ENCODE measurements around the gene COX15.

Gene COX15

DNA sequence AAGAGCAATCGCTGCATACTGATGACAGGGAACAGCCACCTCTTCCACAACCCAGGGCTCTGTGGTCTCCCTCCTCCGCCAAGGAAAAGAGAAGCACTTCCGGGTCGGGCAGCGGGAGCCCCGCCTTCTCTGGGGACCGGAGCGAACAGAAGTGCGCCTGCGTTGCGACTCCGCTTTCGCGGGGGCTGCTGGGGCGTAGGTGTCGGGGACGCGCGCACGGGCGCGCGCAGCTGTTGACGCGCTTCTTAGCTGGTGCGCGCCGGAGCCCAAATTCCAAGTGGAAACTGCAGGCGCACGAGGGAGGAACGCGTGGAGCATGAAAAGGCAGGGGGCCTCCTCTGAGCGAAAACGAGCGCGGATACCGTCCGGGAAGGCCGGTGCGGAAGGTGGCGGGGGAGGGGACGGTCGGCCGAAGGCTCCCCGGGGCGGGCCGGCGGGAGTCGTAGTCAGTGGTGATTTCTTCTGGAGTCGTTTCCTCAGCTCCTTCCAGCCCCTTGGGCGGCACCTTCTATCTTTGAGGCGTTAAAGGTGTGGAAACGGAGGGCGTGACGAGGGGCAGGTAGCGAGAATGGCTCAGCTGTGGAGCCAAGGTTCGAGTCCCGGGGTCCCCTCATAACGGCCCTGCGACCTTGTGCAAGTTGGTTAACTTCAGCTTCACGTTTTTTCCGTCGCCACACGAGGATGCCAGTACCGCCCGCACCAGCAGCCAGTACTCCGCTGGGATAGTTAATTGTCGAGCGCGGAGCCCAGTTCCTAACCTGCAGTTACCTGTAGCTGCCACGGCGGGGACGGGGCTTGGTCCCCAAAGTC is at the start of gene COX15, which contains the start of gene CUTC:
COX15 (minus strand) TSS at position 95 of the 810 bp plus-strand sequence; CDS start at position 17, 78 bp downstream.
CUTC (plus strand) TSS at position 202 of the 810 bp plus-strand sequence; CDS start at position 317, 115 bp downstream.
- Mint-ChIP-seq H3K4me1 (ENCODE audit: low read depth) (peaks cover 29% of the 10 kb centered on the region), H3K9me3 (no peaks in the 10 kb centered on the region), H3K27me3 (no peaks in the 10 kb centered on the region), H3K4me3 (peak within 1 kb of the TSS; percentile 100), H3K27ac (peak within 1 kb of the TSS; percentile 99), H3K36me3 (ENCODE audit: low read depth) (peaks cover 51% of the 10 kb centered on the region)

DNA sequence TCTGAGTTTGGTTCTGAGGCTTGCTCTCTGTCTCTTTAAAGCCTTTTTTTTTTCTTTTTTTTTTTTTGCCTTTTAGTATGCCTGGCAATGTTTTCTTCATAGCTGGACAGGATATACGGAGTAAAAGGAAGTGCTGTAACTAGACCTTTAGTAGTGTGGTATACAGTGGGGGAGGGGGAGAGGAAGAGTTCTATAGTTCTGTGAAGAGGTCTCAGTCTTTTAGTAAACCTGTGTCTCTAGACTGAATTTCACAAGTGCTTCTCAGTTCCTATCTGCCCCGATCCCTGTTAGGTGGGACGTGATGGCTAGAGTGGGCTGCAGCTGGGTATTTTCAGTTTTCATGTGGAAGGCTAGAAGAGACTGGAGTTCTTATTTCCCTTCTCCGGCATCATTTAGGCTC is 47.4 kb upstream of the COX15 start:
- H3K27ac Mint-ChIP-seq = no peak overlapping the region
- H3K27me3 Mint-ChIP-seq = no peaks in the 10 kb centered on the region
- H3K36me3 Mint-ChIP-seq (ENCODE audit: low read depth) = no peaks in the 10 kb centered on the region
- no peak overlapping the region for H3K4me3 Mint-ChIP-seq
- H3K4me1 Mint-ChIP-seq (ENCODE audit: low read depth) = peaks cover 20% of the 10 kb centered on the region
- no peaks in the 10 kb centered on the region for H3K9me3 Mint-ChIP-seq

DNA sequence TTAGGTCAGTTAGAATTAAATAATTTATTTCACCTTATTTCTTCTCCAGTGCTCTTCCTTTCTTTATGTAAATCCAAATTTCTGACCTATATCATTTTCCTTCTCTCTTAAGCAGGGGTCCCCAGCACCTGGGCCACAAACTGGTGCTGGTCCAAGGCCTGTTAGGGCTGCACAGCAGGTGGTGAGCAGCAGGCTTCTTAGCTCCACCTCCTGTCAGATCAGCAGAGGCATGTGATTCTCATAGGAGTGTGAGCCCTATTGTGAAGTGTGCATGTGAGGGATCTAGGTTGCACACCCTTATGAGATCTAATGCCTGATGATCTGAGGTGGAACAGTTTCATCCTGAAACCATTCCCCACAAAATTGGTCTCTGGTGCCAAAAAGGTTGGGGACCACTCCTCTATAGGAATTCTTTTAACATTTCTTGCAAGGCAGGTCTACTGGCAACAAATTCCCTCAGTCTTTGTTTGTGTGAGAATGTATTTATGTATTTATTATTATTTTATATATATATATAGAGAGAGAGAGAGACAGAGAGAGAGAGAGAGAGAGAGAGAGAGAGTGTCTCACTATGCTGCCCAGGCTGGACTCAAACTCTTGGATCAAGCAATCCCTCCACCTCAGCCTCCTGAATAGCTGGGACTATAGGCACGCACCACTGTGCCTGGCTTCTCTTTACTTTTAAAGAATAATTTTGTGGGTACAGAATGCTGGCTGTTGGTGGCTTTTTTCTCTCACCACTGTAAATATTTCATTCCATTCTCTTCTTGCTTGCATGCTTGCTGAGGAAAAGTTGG is 46.2 kb upstream of the COX15 start:
- no peak overlapping the region for H3K4me3 Mint-ChIP-seq
- no peaks in the 10 kb centered on the region for H3K36me3 Mint-ChIP-seq (ENCODE audit: low read depth)
- no peaks in the 10 kb centered on the region for H3K27me3 Mint-ChIP-seq
- H3K9me3 Mint-ChIP-seq = no peaks in the 10 kb centered on the region
- peaks cover 20% of the 10 kb centered on the region for H3K4me1 Mint-ChIP-seq (ENCODE audit: low read depth)
- no peak overlapping the region for H3K27ac Mint-ChIP-seq

DNA sequence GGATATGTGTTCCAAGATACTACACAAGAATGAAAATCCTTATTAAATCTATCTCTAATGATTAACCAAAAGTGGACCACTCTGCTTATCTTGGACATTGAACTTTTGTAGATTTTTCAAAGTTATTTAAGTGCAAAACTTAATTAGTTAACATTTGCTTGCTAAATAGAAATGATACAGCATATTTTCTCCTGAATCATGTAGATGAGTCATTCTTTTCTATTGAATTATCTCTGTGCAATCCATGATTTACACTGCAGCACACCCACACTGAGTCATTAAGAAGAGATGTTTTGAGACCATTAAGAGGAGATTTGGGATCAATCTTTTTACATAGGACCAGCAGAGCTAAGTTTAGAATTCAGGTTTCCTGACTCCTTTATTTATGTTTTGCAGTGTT is 43.9 kb upstream of the COX15 start:
- no peaks in the 10 kb centered on the region for H3K36me3 Mint-ChIP-seq (ENCODE audit: low read depth)
- peaks cover 20% of the 10 kb centered on the region for H3K4me1 Mint-ChIP-seq (ENCODE audit: low read depth)
- no peak overlapping the region for H3K27ac Mint-ChIP-seq
- H3K27me3 Mint-ChIP-seq = no peaks in the 10 kb centered on the region
- no peaks in the 10 kb centered on the region for H3K9me3 Mint-ChIP-seq
- H3K4me3 Mint-ChIP-seq = no peak overlapping the region

DNA sequence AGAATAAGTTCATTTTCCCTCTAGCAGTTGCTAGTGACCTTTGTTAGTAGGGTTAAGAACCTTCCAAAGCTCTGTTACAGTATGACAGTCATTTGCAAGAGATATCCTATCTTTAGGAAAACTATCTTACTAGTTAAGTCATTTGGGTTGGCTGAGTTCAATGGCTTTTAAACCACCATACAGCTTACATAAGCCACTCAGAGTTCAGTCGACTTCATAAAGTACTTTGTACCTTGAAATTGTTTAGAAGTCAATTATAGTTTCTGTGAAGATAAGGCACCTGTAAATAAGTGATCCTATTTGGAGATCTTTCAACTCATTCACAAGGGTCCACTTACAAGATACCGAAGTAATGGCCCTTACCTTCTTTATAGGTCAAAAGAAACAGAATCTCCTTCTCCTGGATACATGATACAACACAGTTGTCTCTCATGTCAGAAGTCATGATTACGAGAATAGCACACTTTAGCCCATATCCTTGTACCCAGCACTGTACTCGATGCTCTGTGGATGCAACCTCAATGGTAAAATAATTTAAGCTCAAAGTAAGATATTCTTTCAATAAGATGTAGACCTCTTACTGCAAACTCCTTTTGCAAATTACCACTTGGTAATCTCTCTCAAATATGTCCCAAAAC is 38.6 kb upstream of the COX15 start:
- no peak overlapping the region for H3K27ac Mint-ChIP-seq
- peaks cover 3% of the 10 kb centered on the region for H3K9me3 Mint-ChIP-seq
- no peaks in the 10 kb centered on the region for H3K4me1 Mint-ChIP-seq (ENCODE audit: low read depth)
- no peak overlapping the region for H3K4me3 Mint-ChIP-seq
- H3K36me3 Mint-ChIP-seq (ENCODE audit: low read depth) = peaks cover 4% of the 10 kb centered on the region
- H3K27me3 Mint-ChIP-seq = no peaks in the 10 kb centered on the region

DNA sequence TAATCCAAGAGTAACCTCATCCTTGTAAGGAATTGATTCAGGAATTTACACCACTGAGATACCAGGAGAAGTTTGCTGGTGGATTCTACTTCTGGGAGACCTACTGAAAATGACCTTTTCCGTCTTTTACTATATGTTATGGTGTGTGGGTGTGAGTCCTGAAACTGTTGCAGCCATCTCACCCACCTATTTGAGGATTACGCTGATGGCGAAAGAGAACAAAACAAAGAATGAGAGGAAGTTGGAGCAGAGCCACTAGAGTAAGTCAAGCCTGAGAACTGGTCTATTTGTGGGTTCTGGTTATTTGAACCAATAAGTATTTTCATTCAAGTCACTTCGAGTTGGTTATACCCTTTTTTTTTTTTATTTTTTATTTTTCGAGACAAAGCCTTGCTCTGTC is 37.8 kb upstream of the COX15 start:
- Mint-ChIP-seq H3K4me3 (no peak overlapping the region), H3K9me3 (peaks cover 3% of the 10 kb centered on the region), H3K27me3 (no peaks in the 10 kb centered on the region), H3K36me3 (ENCODE audit: low read depth) (peaks cover 4% of the 10 kb centered on the region), H3K4me1 (ENCODE audit: low read depth) (no peaks in the 10 kb centered on the region), H3K27ac (no peak overlapping the region)

DNA sequence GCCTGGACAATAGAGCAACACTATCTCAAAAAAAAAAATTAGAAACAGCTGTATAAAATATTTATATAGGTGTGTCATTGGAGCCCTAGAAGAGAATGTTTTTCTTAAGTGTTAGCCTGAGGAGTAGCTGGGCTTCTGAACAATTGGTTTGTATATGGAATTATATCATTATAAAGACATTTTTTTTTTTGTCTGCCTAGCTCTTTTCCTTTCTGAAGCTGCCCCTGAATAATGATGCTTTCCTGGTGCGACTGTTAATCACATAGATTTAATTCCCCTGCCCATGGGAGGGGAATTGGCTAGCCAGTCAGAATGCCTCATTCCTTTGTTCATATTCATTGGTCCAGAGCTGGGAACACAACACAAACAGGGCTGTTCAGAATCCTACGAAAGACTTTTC is 36.6 kb upstream of the COX15 start:
- no peaks in the 10 kb centered on the region for H3K4me1 Mint-ChIP-seq (ENCODE audit: low read depth)
- peaks cover 9% of the 10 kb centered on the region for H3K36me3 Mint-ChIP-seq (ENCODE audit: low read depth)
- no peaks in the 10 kb centered on the region for H3K27me3 Mint-ChIP-seq
- no peak overlapping the region for H3K4me3 Mint-ChIP-seq
- H3K9me3 Mint-ChIP-seq = peaks cover 8% of the 10 kb centered on the region
- H3K27ac Mint-ChIP-seq = no peak overlapping the region

DNA sequence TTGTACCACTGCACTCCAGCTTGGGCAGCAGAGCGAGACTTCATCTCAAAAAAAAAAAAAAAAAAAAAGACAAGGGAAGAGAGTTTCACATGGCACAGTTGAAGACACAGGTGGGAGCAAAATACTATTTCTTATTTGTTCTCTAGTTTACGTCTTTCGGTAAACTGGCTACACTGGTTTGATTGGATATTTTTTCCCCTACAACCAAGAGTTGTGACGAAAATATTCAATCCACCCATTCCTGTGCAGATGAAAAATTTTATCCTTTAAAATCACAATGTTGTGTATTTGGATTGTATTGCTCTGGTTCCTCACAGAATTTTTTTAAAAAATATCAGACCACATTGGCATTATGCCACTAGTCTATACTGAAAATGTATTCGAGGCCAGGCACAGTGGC is 36.0 kb upstream of the COX15 start:
- Mint-ChIP-seq H3K27me3 (no peaks in the 10 kb centered on the region), H3K27ac (no peak overlapping the region), H3K36me3 (ENCODE audit: low read depth) (peaks cover 13% of the 10 kb centered on the region), H3K4me3 (no peak overlapping the region), H3K9me3 (peaks cover 12% of the 10 kb centered on the region), H3K4me1 (ENCODE audit: low read depth) (no peaks in the 10 kb centered on the region)

DNA sequence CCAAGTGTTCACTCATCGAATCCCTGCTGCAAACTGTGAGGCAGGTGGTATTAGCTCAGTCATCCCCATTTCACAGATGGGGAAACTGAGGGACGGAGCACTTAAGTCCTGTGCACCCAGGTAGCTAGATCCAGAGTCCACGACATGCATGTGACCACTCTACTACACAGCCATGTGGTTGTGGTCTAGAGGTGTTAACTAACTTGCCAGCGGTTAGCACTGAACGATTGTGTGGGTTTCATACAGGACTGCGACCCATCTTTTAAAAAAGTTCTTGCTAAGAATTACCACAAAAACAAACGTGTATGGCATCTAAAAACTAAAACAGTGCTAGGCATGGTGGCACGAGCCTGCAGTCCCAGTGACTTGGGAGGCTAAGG is 34.4 kb upstream of the COX15 start:
- Mint-ChIP-seq H3K9me3 (peaks cover 16% of the 10 kb centered on the region), H3K4me1 (ENCODE audit: low read depth) (no peaks in the 10 kb centered on the region), H3K36me3 (ENCODE audit: low read depth) (peaks cover 25% of the 10 kb centered on the region), H3K4me3 (no peak overlapping the region), H3K27ac (no peak overlapping the region), H3K27me3 (no peaks in the 10 kb centered on the region)

DNA sequence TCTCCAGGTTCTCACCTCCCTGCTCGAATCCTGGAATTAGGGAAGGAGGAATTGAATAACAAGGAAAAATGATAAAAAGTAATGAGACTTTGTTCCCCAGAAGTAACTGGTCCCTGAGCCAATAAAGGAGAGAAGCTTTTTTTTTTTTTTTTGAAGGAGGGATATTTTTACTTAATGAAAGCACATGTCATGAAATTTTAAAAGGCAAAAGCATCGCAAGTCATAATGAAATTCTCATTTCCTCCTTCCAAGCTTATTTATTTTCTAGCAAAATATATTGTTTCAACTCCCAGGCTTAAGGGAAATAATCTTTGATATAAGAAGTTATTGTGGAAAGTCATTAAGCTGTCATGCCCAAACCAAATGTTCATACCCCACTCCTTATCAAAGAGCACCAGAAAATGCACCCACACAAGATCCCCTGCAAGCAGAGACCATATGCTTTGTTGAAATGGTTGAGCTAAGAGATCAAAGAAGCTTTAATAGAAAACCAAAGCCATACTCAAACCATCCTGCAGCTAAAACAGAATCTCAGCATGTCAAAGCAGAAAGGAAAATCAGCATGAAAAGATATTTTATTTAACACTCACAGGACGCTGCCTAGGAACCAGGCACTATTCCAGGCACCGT is 33.9 kb upstream of the COX15 start:
- Mint-ChIP-seq H3K27me3 (no peaks in the 10 kb centered on the region), H3K9me3 (peaks cover 19% of the 10 kb centered on the region), H3K4me3 (no peak overlapping the region), H3K27ac (no peak overlapping the region), H3K4me1 (ENCODE audit: low read depth) (no peaks in the 10 kb centered on the region), H3K36me3 (ENCODE audit: low read depth) (peaks cover 29% of the 10 kb centered on the region)

DNA sequence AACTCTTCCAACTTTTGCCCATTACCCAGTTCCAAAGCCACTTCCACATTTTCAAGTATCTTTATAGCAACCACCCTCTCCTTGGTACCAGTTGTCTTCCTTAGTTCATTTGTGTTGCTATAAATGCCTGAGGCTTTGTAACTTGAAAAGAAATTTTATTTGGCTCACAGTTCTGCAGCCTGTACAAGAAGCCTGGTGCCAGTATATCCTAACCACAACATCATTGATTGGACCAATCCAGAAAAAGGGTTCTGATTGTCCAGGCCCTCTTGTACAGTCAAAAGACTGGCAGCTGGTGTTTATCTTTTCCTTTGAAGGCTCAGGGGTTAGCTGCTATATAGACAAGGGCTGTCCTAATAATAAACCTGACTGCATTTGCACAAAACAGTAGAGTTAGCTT is 29.4 kb upstream of the COX15 start:
- H3K4me1 Mint-ChIP-seq (ENCODE audit: low read depth) = no peaks in the 10 kb centered on the region
- no peak overlapping the region for H3K27ac Mint-ChIP-seq
- H3K9me3 Mint-ChIP-seq = peaks cover 16% of the 10 kb centered on the region
- no peaks in the 10 kb centered on the region for H3K27me3 Mint-ChIP-seq
- peaks cover 67% of the 10 kb centered on the region for H3K36me3 Mint-ChIP-seq (ENCODE audit: low read depth)
- H3K4me3 Mint-ChIP-seq = no peak overlapping the region

DNA sequence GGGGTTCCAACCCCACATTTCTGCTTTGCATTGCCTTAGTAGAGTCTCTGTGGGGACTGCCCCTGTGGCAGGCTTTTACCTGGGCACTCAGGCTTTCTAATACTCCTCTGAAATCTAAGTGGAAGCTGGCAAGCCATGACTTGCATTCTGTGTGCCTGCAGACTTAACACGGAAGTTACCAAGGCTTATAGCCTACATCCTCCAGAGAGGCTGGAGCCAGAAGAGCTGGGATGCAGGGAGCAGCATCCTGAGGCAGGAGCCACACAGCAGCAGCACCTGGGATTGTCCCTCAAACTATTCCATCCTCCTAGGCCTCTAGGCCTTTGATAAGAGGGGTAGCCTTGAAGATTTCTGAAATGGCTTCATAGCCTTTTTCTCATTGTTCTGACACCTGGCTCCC is 28.4 kb upstream of the COX15 start:
- peaks cover 77% of the 10 kb centered on the region for H3K36me3 Mint-ChIP-seq (ENCODE audit: low read depth)
- H3K4me3 Mint-ChIP-seq = no peak overlapping the region
- no peaks in the 10 kb centered on the region for H3K27me3 Mint-ChIP-seq
- H3K4me1 Mint-ChIP-seq (ENCODE audit: low read depth) = no peaks in the 10 kb centered on the region
- H3K27ac Mint-ChIP-seq = no peak overlapping the region
- H3K9me3 Mint-ChIP-seq = peaks cover 16% of the 10 kb centered on the region

DNA sequence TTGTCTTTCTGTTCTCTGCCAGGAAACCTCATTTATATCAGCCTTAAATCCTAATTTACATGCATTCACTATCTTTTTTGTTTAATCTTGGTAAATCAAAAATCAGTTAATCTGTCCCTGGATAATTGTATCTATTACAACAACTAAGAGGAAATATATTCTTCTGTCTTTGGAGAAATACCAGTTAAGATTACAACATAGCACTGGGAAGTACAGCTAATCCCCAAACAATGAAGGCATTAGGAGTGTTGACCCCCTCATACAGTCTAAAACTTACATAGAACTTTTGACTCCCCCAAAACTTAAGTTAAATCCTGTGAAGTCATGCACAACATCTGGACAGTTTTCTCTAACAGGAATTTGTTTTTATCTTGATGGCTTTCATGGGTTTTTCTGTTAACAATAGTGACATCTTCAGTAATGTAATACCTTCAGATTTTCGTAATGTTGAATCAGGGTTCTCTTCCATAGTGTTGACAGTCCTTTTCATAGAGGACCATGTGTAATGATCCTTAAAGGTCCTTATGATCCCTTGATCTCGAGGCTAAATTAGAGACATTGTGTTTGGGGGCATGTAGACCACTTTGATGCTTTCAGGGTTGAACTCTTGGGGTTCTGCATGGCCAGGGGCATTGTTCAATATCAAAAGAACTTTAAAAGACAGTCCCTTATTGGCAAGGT is 26.4 kb upstream of the COX15 start:
- Mint-ChIP-seq H3K4me1 (ENCODE audit: low read depth) (no peaks in the 10 kb centered on the region), H3K27me3 (no peaks in the 10 kb centered on the region), H3K9me3 (peaks cover 9% of the 10 kb centered on the region), H3K36me3 (ENCODE audit: low read depth) (peaks cover 89% of the 10 kb centered on the region), H3K4me3 (no peak overlapping the region), H3K27ac (no peak overlapping the region)

DNA sequence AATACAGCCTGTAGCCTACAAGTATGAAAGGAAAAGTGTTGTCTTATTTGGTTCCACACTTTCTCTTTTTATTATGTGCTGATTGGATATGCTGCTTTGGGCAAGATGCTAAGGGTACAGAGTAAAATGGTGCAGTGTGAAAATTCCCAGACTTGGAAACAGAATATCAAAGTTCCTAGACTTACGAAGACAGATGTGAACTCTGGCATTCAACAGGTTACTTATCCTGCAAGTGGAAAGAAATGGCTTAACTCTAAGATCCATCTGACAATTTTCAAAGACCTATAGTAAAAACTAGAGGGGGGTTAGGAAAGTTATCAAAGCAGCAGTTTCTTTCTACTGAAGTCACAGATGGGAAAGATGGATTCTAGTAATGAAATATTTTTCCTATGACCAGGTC is 24.2 kb upstream of the COX15 start:
- H3K36me3 Mint-ChIP-seq (ENCODE audit: low read depth) = peaks cover 87% of the 10 kb centered on the region
- H3K9me3 Mint-ChIP-seq = peaks cover 2% of the 10 kb centered on the region
- no peak overlapping the region for H3K4me3 Mint-ChIP-seq
- no peaks in the 10 kb centered on the region for H3K4me1 Mint-ChIP-seq (ENCODE audit: low read depth)
- H3K27me3 Mint-ChIP-seq = no peaks in the 10 kb centered on the region
- no peak overlapping the region for H3K27ac Mint-ChIP-seq
